GM12873 (cell line): ENCODE results near the gene GATA3.

ENCODE experiments used
- CTCF ChIP-seq: IDR thresholded peaks from 2 replicates; pipeline ENCODE4 v1.5.1; 2012; ENCODE audit warnings: low read depth, mild to moderate bottlenecking, moderate library complexity, low read length, control low read depth; ENCODE audit not compliant: insufficient read depth; ENCODE audit errors: missing control alignments

Gene GATA3

GRCh38 chr10:8051109-8051821 is 3.2 kb upstream of the GATA3 start:
- TF ChIP-seq CTCF = no peak

GRCh38 chr10:8051851-8052257 is 2.6 kb upstream of the GATA3 start:
- no peak for TF ChIP-seq CTCF

- no peak for TF ChIP-seq CTCF
These were observed 2.0 kb upstream of the GATA3 start for GRCh38 chr10:8052341-8052955.

GRCh38 chr10:8052956-8053445 is 1.5 kb upstream of the GATA3 start:
- TF ChIP-seq CTCF = no peak

GRCh38 chr10:8053446-8054243 is 843 bp upstream of the GATA3 start:
- TF ChIP-seq CTCF = peak; percentile 92

- no peak for TF ChIP-seq CTCF
These were observed 319 bp upstream of the GATA3 start for GRCh38 chr10:8054244-8054493.
